COR-L47 (cell line): Measurements from ENCODE around the gene FOXC2.

ENCODE experiments used
- DNase-seq: peaks from one replicate; lab custom pipeline; 2025; lab: John Stamatoyannopoulos, UW

FOXC2 gene

DNA sequence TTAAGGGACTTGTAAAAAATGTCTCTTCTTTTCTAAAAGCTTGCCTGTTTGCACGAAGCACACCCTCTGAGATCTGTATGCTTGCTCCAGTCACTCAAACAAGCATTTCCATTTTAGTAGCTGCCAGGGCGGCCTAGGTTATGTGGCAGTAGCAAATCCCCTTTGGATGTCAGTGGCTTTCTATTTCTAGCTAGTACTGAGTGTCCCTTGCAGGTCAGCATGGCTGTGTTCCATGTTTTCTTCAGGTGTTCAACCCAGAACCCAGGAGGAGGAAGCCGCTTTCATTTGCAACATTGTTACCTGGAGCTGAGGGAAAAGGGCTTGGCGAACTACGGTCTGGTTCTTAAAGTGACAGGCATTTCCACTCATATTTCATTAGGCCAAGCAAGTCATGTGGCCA lies 48.1 kb downstream of the FOXC2 start:
- no peak for DNase-seq

- no peak for DNase-seq
These were observed 50.3 kb downstream of the FOXC2 start for GRCh38 chr16:86616906-86617305.

GRCh38 chr16:86618431-86619238 lies 52.0 kb downstream of the FOXC2 start:
- no peak for DNase-seq
